ENCODE results near the gene THG1L.
"Not testable (repeated sequence)": the region's sequence is repeated elsewhere in the genome, so short reads cannot be mapped to it uniquely, and the experiment has no call there.

The THG1L gene

GRCh38 chr5:157731272-157732129 is at the start of gene THG1L:
THG1L (plus strand) TSS chr5:157731420; CDS start chr5:157731441, 21 bp downstream.
- DNase-seq, result peak; percentile 94

GRCh38 chr5:157682257-157682656 is 49.0 kb upstream of the THG1L start:
- no peak for DNase-seq

GRCh38 chr5:157686276-157687197 is 44.7 kb upstream of the THG1L start:
- DNase-seq, result not testable (repeated sequence)

- DNase-seq, result no peak
Measured at GRCh38 chr5:157687198-157687554, 44.0 kb upstream of the THG1L start.

GRCh38 chr5:157689942-157690689 is 41.1 kb upstream of the THG1L start:
- no peak for DNase-seq

- no peak for DNase-seq
Measured at GRCh38 chr5:157690690-157691433, 40.4 kb upstream of the THG1L start.

GRCh38 chr5:157693816-157694215 is 37.4 kb upstream of the THG1L start:
- DNase-seq, result not testable (repeated sequence)

- not testable (repeated sequence) for DNase-seq
Measured at GRCh38 chr5:157696154-157696553, 35.1 kb upstream of the THG1L start.

GRCh38 chr5:157698674-157699073 is 32.5 kb upstream of the THG1L start:
- DNase-seq, result not testable (repeated sequence)

GRCh38 chr5:157703736-157704135 is 27.5 kb upstream of the THG1L start:
- DNase-seq, result no peak

GRCh38 chr5:157708866-157709265 is 22.4 kb upstream of the THG1L start:
- DNase-seq, result no peak

GRCh38 chr5:157709346-157709745 is 21.9 kb upstream of the THG1L start:
- no peak for DNase-seq

- no peak for DNase-seq
Measured at GRCh38 chr5:157710431-157710830, 20.8 kb upstream of the THG1L start.

GRCh38 chr5:157710882-157711281 is 20.3 kb upstream of the THG1L start:
- peak; percentile 31 for DNase-seq

- DNase-seq, result no peak
Measured at GRCh38 chr5:157713830-157714595, 17.2 kb upstream of the THG1L start.

- no peak for DNase-seq
Measured at GRCh38 chr5:157714596-157714864, 16.7 kb upstream of the THG1L start.

- DNase-seq, result no peak
Measured at GRCh38 chr5:157718519-157718918, 12.7 kb upstream of the THG1L start.

- DNase-seq, result no peak
Measured at GRCh38 chr5:157719245-157719644, 12.0 kb upstream of the THG1L start.

GRCh38 chr5:157721159-157721558 is 10.1 kb upstream of the THG1L start:
- DNase-seq, result no peak

- DNase-seq, result not testable (repeated sequence)
Measured at GRCh38 chr5:157722895-157723294, 8.3 kb upstream of the THG1L start.

GRCh38 chr5:157726607-157727006 is 4.6 kb upstream of the THG1L start:
- DNase-seq, result not testable (repeated sequence)

GRCh38 chr5:157727858-157728257 is 3.4 kb upstream of the THG1L start:
- not testable (repeated sequence) for DNase-seq

All from amniotic stem cell (primary cell).